GM19043 (cell line): Measurements from ENCODE around the gene BMPR1B.
"Not testable (repeated sequence)": the region's sequence is repeated elsewhere in the genome, so short reads cannot be mapped to it uniquely, and the experiment has no call there.

Experiments used
- ATAC-seq: cut with Tn5 transposase; IDR thresholded peaks from one replicate; pipeline ENCODE4 v1.9.1; 2021; ENCODE audit warnings: low read depth; ENCODE audit not compliant: unreplicated experiment

Gene BMPR1B

GRCh38 chr4:95162867-95163266, 405.1 kb downstream of the BMPR1B start:
- ATAC-seq = no peak

- no peak for ATAC-seq
These were observed 408.3 kb downstream of the BMPR1B start for GRCh38 chr4:95165926-95166524.

- ATAC-seq = no peak
These were observed 410.1 kb downstream of the BMPR1B start for GRCh38 chr4:95167805-95168204.

- no peak for ATAC-seq
These were observed 412.4 kb downstream of the BMPR1B start for GRCh38 chr4:95170176-95170575.

- ATAC-seq = not testable (repeated sequence)
These were observed 413.6 kb downstream of the BMPR1B start for GRCh38 chr4:95171377-95171776.

GRCh38 chr4:95178938-95179337, 421.2 kb downstream of the BMPR1B start:
- no peak for ATAC-seq

- ATAC-seq = no peak
These were observed 422.9 kb downstream of the BMPR1B start for GRCh38 chr4:95180531-95181242.

GRCh38 chr4:95181243-95181995, 423.7 kb downstream of the BMPR1B start:
- no peak for ATAC-seq

- ATAC-seq = no peak
These were observed 424.2 kb downstream of the BMPR1B start for GRCh38 chr4:95181996-95182306.

- ATAC-seq = no peak
These were observed 426.1 kb downstream of the BMPR1B start for GRCh38 chr4:95183656-95184408.

GRCh38 chr4:95186666-95187065, 428.9 kb downstream of the BMPR1B start:
- no peak for ATAC-seq

- no peak for ATAC-seq
These were observed 431.1 kb downstream of the BMPR1B start for GRCh38 chr4:95188701-95189370.

GRCh38 chr4:95190751-95191436, 433.1 kb downstream of the BMPR1B start:
- no peak for ATAC-seq

- no peak for ATAC-seq
These were observed 433.8 kb downstream of the BMPR1B start for GRCh38 chr4:95191537-95191936.

GRCh38 chr4:95193391-95194224, 435.9 kb downstream of the BMPR1B start:
- ATAC-seq = no peak

GRCh38 chr4:95197353-95197752, 439.6 kb downstream of the BMPR1B start:
- ATAC-seq = no peak

- ATAC-seq = no peak
These were observed 441.2 kb downstream of the BMPR1B start for GRCh38 chr4:95198961-95199360.

- ATAC-seq = no peak
These were observed 446.6 kb downstream of the BMPR1B start for GRCh38 chr4:95204267-95204844.

- no peak for ATAC-seq
These were observed 447.1 kb downstream of the BMPR1B start for GRCh38 chr4:95204873-95205272.
